Activated CD4-positive, alpha-beta T cell treated with anti-CD3 and anti-CD28 coated beads for 36 hours (primary cell): Measurements from ENCODE around the gene STRIT1. TPM values are rescaled to one million over a fixed set of nuclear protein-coding genes. Genes with fewer than 3 reads are reported as not detected.

Source experiments
- ATAC-seq: fragments of 200-7000 bp; cut with Tn5 transposase; one replicate; pipeline ENCODE4 v1.10.0; 2021; ENCODE audit warnings: mild to moderate bottlenecking, moderate library complexity
- CTCF ChIA-PET: fragments of 350-600 bp; sonication (Branson Sonifier 250); formaldehyde crosslinking; loops from one replicate; lab custom pipeline; 2021; ENCODE audit warnings: antibody characterized with exemption; lab: Charles Lee
- POLR2A ChIA-PET: fragments of 350-600 bp; sonication (Branson Sonifier 250); formaldehyde crosslinking; loops from one replicate; lab custom pipeline; 2021; ENCODE audit warnings: antibody characterized with exemption, inconsistent platforms; lab: Charles Lee
- DNase-seq: peaks from one replicate; pipeline ENCODE4 v3.0.0-alpha.2; 2020
- H3K27ac Mint-ChIP-seq: one replicate; pipeline ENCODE4 v1.8.0; 2021; ENCODE audit warnings: mixed read lengths
- H3K27me3 Mint-ChIP-seq: one replicate; pipeline ENCODE4 v1.8.0; 2021; ENCODE audit warnings: mixed read lengths
- H3K36me3 Mint-ChIP-seq: one replicate; pipeline ENCODE4 v1.8.0; 2021; ENCODE audit warnings: low read depth, mixed read lengths
- H3K4me1 Mint-ChIP-seq: one replicate; pipeline ENCODE4 v1.8.0; 2021; ENCODE audit warnings: mixed read lengths
- H3K4me3 Mint-ChIP-seq: one replicate; pipeline ENCODE4 v1.8.0; 2021; ENCODE audit warnings: mild to moderate bottlenecking, moderate library complexity, mixed read lengths
- H3K9me3 Mint-ChIP-seq: one replicate; pipeline ENCODE4 v1.8.0; 2021; ENCODE audit warnings: low read depth, mixed read lengths
- intact Hi-C, 2 experiments: fragments of 100-400 bp; cut with DNase I in 1 of 2; cut with micrococcal nuclease in 1 of 2; formaldehyde crosslinking; loops; one replicate each; pipeline versions ENCODE4 v1.14.2 to v1.15.1; 2022 to 2024; cut with DNase I, micrococcal nuclease
- total RNA-seq, 2 experiments: library from RNA; stranded (reverse); gene quantifications; one replicate each; pipeline ENCODE4 v1.2.3, GENCODE V29; 2021

Gene STRIT1
- total RNA-seq, 2 experiments from 2014 or later: not detected

DNA sequence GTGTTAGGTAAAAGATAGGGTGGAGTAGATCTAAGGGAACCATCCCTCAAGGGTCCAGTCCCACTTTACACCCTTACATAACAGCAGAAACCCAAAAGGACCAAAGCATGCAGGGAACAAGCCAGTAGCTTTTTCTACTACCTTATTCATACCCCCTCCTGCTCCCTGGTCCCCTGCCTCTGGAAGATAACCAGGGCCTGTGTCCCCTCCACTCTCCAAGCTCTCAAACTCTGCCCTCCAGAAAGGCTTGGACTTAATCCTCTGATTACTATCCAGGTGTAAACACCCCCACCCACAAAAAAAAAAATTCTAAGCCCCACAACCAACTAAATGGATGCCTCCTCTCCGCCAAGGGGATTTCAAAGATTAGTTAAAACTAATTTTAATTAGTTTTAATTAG, 33.9 kb upstream of the STRIT1 start:
- DNase-seq (no peak), ATAC-seq (no peak)
- no peak overlapping the region for H3K27ac Mint-ChIP-seq
- no peaks in the 10 kb centered on the region for H3K27me3 Mint-ChIP-seq
- CTCF ChIA-PET: interaction anchor here (0.5 kb wide), 1 partner anchor 650 kb away, joined by 3 read pairs; no protein-coding TSS in a partner anchor
- no peaks in the 10 kb centered on the region for H3K36me3 Mint-ChIP-seq
- POLR2A ChIA-PET: no interaction called here
- no peak overlapping the region for H3K4me3 Mint-ChIP-seq
- intact Hi-C loops: loop anchor here in 1 of 2 experiments (10.0 kb wide), 1 partner anchor 993 kb away; no protein-coding TSS in a partner anchor
- no peaks in the 10 kb centered on the region for H3K9me3 Mint-ChIP-seq
- no peaks in the 10 kb centered on the region for H3K4me1 Mint-ChIP-seq

DNA sequence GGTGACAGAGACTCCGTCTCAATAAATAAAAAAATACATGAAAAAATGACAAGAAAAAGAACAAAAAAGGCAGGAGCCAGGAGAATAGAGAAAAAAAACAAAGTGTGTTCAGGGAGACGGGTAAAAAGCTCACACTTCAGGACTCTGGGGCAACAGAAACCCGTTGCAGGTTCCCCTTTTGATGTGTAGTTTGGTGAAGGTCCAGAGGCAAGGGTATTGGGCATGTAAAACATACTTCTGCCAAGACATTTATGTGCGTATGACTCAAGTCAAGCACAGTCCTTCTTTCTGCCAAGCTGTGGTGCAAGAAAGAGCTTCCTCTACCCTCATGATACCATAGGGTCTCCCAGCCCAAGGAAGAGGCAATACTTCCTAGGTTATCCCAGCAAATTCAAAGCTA, 33.4 kb upstream of the STRIT1 start:
- Mint-ChIP-seq H3K36me3 (no peaks in the 10 kb centered on the region), H3K27ac (no peak overlapping the region), H3K9me3 (no peaks in the 10 kb centered on the region), H3K4me1 (no peaks in the 10 kb centered on the region), H3K27me3 (no peaks in the 10 kb centered on the region), H3K4me3 (no peak overlapping the region)
- DNase-seq (no peak), ATAC-seq (no peak)
- intact Hi-C loops: loop anchor here in 1 of 2 experiments (10.0 kb wide), 1 partner anchor 992 kb away; no protein-coding TSS in a partner anchor
- POLR2A ChIA-PET: no interaction called here
- CTCF ChIA-PET: interaction anchor here (0.5 kb wide), 1 partner anchor 650 kb away, joined by 3 read pairs; no protein-coding TSS in a partner anchor

DNA sequence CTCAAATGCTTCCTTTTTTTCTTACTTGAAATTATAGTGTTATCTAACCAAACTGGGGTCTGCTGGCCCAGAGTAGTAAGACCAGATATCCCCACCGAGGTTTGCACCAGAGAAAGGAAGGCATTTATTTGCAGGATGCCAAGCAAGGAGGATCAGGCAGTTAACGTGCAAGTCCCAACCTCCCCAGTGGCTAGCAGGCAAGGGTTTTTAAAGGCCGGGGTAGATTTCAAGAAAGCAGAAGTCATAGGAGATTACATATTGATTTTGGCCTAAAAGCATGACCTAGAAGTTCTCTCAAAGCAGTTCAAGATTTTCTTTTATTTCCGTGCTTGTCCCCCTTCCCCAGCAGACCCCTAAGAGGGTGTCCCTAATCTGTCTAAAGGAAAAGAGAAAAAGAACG, 32.8 kb upstream of the STRIT1 start:
- intact Hi-C loops: loop anchor here in 1 of 2 experiments (10.0 kb wide), 1 partner anchor 991 kb away; no protein-coding TSS in a partner anchor
- no peak for DNase-seq
- H3K4me1 Mint-ChIP-seq: no peaks in the 10 kb centered on the region
- no peaks in the 10 kb centered on the region for H3K27me3 Mint-ChIP-seq
- no peaks in the 10 kb centered on the region for H3K9me3 Mint-ChIP-seq
- H3K36me3 Mint-ChIP-seq: no peaks in the 10 kb centered on the region
- no peak overlapping the region for H3K27ac Mint-ChIP-seq
- POLR2A ChIA-PET: no interaction called here
- CTCF ChIA-PET: no interaction called here
- ATAC-seq: no peak
- H3K4me3 Mint-ChIP-seq: no peak overlapping the region

DNA sequence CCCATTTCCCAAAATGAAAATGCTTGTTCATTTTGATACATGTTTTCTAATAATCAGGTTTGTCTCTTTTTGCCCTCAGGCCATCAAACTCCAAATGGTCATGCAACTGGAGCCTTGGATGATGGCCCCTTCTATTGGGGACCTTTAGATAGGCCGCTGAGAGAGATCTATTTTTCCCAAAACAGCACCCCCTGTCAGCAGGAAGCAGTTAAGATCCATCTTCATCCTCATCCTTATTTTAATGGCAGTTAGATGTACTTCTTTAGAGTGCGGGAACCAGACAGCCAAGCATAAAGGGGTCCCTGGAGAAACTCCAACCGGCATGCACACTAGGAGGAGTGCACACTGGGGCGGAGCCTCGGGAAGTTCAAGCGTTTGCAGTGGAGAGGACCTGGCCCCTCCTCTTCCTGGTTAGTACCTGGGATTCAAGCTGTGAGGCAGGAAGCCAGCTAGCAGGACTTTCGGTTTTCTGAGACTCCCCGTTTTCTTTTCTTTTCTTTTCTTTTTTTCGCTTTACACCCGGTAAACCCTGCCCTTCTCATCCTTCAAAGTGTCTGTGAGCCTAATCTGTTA, 31.9 kb upstream of the STRIT1 start:
- Mint-ChIP-seq H3K9me3 (no peaks in the 10 kb centered on the region), H3K27me3 (no peaks in the 10 kb centered on the region), H3K4me3 (no peak overlapping the region), H3K36me3 (no peaks in the 10 kb centered on the region), H3K27ac (no peak overlapping the region), H3K4me1 (no peaks in the 10 kb centered on the region)
- no peak for ATAC-seq
- ChIA-PET POLR2A (no interaction called here), CTCF (no interaction called here)
- DNase-seq: no peak
- intact Hi-C loops: loop anchor here in 1 of 2 experiments (10.0 kb wide), 1 partner anchor 991 kb away; no protein-coding TSS in a partner anchor

DNA sequence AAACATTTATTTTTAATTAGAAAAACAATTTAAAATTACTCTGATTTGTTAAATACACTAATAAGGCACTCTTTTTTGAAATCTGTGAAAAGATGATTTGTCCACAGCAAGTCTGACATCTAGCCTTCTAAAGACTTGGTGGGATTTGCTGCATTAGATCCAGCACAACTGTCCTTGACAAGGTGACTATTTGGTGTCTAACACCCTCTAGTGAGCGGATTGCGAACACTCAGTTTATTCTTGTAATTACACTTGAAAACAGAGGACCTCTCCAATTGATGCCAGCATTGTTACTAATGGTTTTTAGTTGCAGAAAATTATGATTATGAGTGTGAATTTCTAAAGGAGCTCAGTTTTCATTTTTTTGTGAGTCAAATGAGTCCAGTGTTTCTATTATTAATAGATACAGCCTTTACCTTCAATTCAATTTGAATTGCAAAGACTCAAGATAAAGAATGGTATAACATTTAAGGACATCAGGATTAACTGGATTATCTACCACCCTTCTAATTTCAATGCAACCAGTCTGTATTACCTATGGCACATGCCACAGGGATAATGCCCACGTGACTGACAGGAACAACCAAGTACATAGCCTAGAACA, 29.7 kb upstream of the STRIT1 start:
- Mint-ChIP-seq H3K9me3 (no peaks in the 10 kb centered on the region), H3K36me3 (no peaks in the 10 kb centered on the region), H3K4me1 (no peaks in the 10 kb centered on the region), H3K27ac (no peak overlapping the region), H3K4me3 (no peak overlapping the region), H3K27me3 (no peaks in the 10 kb centered on the region)
- peak; percentile 68 for ATAC-seq
- CTCF ChIA-PET: interaction anchor here (0.9 to 1.6 kb wide), 3 partner anchors 9 to 988 kb away, joined by 3 to 4 read pairs (median 3); no protein-coding TSS in a partner anchor
- intact Hi-C loops: loop anchor here (1.0 to 10.0 kb wide), 4 partner anchors 371 to 988 kb away; no protein-coding TSS in a partner anchor
- peak; percentile 30 for DNase-seq
- POLR2A ChIA-PET: no interaction called here

DNA sequence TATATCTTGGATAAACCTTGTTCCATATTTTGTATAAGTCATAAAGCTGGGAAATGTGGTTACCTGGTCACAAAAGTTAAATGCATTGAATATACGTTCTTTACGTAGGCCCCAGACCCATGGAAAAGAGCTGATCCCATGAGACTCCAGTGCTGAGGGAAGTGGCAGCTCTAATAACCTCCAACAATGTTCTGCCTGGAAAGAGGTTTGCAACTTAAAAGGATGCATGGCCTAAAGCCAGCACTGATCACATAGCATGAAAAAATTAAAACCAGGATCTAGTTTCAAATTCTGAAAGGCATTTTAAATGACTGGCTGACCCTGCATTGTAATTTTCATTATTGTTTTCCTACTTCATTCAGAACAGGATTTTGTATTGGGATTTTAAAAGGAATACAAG, 27.9 kb upstream of the STRIT1 start:
- Mint-ChIP-seq H3K4me1 (no peaks in the 10 kb centered on the region), H3K9me3 (no peaks in the 10 kb centered on the region), H3K36me3 (no peaks in the 10 kb centered on the region), H3K27me3 (no peaks in the 10 kb centered on the region), H3K27ac (no peak overlapping the region), H3K4me3 (no peak overlapping the region)
- ChIA-PET POLR2A (no interaction called here), CTCF (no interaction called here)
- intact Hi-C loops: loop anchor here (5.0 to 10.0 kb wide), 2 partner anchors 369 to 987 kb away; no protein-coding TSS in a partner anchor
- no peak for DNase-seq
- no peak for ATAC-seq

- intact Hi-C loops: loop anchor here (5.0 to 10.0 kb wide), 2 partner anchors 369 to 986 kb away; no protein-coding TSS in a partner anchor
- H3K4me1 Mint-ChIP-seq: no peaks in the 10 kb centered on the region
- H3K27me3 Mint-ChIP-seq: no peaks in the 10 kb centered on the region
- no peak overlapping the region for H3K4me3 Mint-ChIP-seq
- H3K36me3 Mint-ChIP-seq: no peaks in the 10 kb centered on the region
- ATAC-seq (no peak), DNase-seq (no peak)
- H3K9me3 Mint-ChIP-seq: no peaks in the 10 kb centered on the region
- H3K27ac Mint-ChIP-seq: no peak overlapping the region
- POLR2A ChIA-PET: no interaction called here
- CTCF ChIA-PET: no interaction called here
Measured at GRCh38 chr3:155320934-155321333, 27.5 kb upstream of the STRIT1 start.

DNA sequence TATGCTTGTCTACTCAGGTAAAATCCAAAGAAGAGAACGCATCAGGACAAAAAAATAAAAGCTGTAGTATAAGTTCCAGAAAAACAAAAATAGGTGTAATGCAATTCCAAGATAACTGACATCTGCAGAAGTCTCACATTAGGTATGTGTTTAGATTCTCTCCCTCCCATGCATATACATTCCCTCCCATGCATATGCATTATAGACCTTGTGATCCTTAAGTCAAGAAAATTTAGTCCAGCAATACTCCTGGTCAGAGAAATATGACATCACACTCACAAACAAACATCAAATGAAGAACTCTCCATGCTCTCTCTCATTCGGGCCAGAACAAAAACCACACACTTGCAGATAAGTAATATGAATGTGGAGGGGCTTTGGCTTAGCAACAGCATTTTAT, 25.3 kb upstream of the STRIT1 start:
- POLR2A ChIA-PET: no interaction called here
- no peak overlapping the region for H3K27ac Mint-ChIP-seq
- no peak for DNase-seq

DNA sequence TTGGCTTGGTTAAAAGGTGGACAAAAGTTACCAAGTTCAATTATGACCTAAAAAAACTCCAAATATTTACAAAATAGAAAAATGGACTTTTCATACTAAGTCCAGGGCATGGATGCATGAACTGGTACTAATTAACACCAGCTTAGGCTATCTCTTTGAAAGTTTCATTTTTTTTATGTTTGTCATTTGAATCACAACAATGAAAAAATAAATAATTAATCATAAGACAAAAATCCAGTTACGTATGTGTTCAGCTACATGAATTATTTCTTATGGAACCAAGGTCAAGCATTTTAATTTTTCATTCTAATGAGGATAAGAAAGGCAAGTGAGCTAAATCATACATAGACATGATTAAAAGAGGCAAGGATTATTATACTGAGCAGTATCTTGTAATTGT, 23.7 kb upstream of the STRIT1 start:
- H3K27ac Mint-ChIP-seq: no peak overlapping the region
- H3K9me3 Mint-ChIP-seq: no peaks in the 10 kb centered on the region
- ChIA-PET POLR2A (no interaction called here), CTCF (interaction anchor here (0.6 to 1.4 kb wide), 2 partner anchors 363 to 563 kb away, joined by 3 read pairs; no protein-coding TSS in a partner anchor)
- no peaks in the 10 kb centered on the region for H3K4me1 Mint-ChIP-seq
- DNase-seq (no peak), ATAC-seq (no peak)
- no peaks in the 10 kb centered on the region for H3K36me3 Mint-ChIP-seq
- intact Hi-C loops: no loop called here
- H3K27me3 Mint-ChIP-seq: no peaks in the 10 kb centered on the region
- H3K4me3 Mint-ChIP-seq: no peak overlapping the region

More for the DNA sequence above, 25.3 kb upstream of the STRIT1 start:
- intact Hi-C loops: no loop called here
- no peaks in the 10 kb centered on the region for H3K36me3 Mint-ChIP-seq
- CTCF ChIA-PET: no interaction called here
- H3K9me3 Mint-ChIP-seq: no peaks in the 10 kb centered on the region
- ATAC-seq: no peak
- H3K27me3 Mint-ChIP-seq: no peaks in the 10 kb centered on the region
- no peak overlapping the region for H3K4me3 Mint-ChIP-seq
- no peaks in the 10 kb centered on the region for H3K4me1 Mint-ChIP-seq

GRCh38 chr3:155316426-155316825, 22.9 kb upstream of the STRIT1 start:
- ChIA-PET CTCF (interaction anchor here (1.4 kb wide), 1 partner anchor 363 kb away, joined by 3 read pairs; no protein-coding TSS in a partner anchor), POLR2A (no interaction called here)
- H3K4me1 Mint-ChIP-seq: no peaks in the 10 kb centered on the region
- no peak for ATAC-seq
- no peak for DNase-seq
- H3K36me3 Mint-ChIP-seq: no peaks in the 10 kb centered on the region
- no peak overlapping the region for H3K4me3 Mint-ChIP-seq
- intact Hi-C loops: no loop called here
- H3K9me3 Mint-ChIP-seq: no peaks in the 10 kb centered on the region
- H3K27me3 Mint-ChIP-seq: no peaks in the 10 kb centered on the region
- no peak overlapping the region for H3K27ac Mint-ChIP-seq

DNA sequence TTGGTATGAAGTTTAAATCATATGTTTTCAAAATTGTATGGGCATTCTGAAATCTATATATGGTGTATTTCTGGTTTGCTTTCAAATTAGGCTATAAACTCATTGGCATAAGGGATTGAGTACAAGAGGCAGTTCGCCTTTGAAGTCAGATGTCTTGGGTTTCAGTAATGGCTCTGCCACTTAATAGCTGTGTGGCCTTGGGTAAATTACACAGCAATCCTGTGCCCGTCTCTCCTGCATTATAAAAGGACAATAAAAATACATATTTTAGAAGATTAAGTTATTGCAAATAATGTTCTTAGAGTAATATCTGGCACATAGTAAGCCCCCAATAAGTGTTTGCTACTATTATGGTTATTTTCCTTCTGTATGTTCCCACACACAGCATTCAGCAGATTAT, 20.4 kb upstream of the STRIT1 start:
- H3K36me3 Mint-ChIP-seq: no peaks in the 10 kb centered on the region
- H3K27ac Mint-ChIP-seq: no peak overlapping the region
- intact Hi-C loops: no loop called here
- H3K27me3 Mint-ChIP-seq: no peaks in the 10 kb centered on the region
- H3K4me1 Mint-ChIP-seq: no peaks in the 10 kb centered on the region
- H3K4me3 Mint-ChIP-seq: no peak overlapping the region
- H3K9me3 Mint-ChIP-seq: no peaks in the 10 kb centered on the region
- ChIA-PET POLR2A (no interaction called here), CTCF (interaction anchor here (1.0 kb wide), 1 partner anchor 9 kb away, joined by 3 read pairs; no protein-coding TSS in a partner anchor)
- DNase-seq (no peak), ATAC-seq (no peak)

- no peaks in the 10 kb centered on the region for H3K4me1 Mint-ChIP-seq
- intact Hi-C loops: no loop called here
- H3K27me3 Mint-ChIP-seq: no peaks in the 10 kb centered on the region
- ChIA-PET CTCF (no interaction called here), POLR2A (no interaction called here)
- no peak overlapping the region for H3K27ac Mint-ChIP-seq
- DNase-seq (no peak), ATAC-seq (no peak)
- no peaks in the 10 kb centered on the region for H3K36me3 Mint-ChIP-seq
- no peak overlapping the region for H3K4me3 Mint-ChIP-seq
- no peaks in the 10 kb centered on the region for H3K9me3 Mint-ChIP-seq
Measured at GRCh38 chr3:155313300-155313699, 19.8 kb upstream of the STRIT1 start.
